Esophagus muscularis mucosa (tissue), 4 donors: ENCODE measurements around the gene PROSER3. TPM values are rescaled to one million over a fixed set of nuclear protein-coding genes. Genes with fewer than 3 reads are reported as not detected.

Source experiments
- DNase-seq: peaks from one replicate; pipeline ENCODE4 v3.0.0-alpha.2; 2017; ENCODE audit errors: extremely low spot score
- H3K27ac ChIP-seq, 4 donors: fragments of 200-600 bp; sonication (generic); replicated peaks in 1 of 4; 1 replicate in 3 of 4; 2 replicates in 1 of 4; pipeline ENCODE4 v1.5.1; 2016 to 2019; ENCODE audit warnings: mild to moderate bottlenecking in 1 of 4
- H3K27me3 ChIP-seq, 4 donors: fragments of 200-600 bp; sonication (generic); one replicate each; pipeline versions ENCODE4 v1.5.1 to v1.6.0; 2016 to 2019
- H3K36me3 ChIP-seq, 4 donors: fragments of 200-600 bp; sonication (generic); one replicate each; pipeline ENCODE4 v1.5.1; 2016 to 2019
- H3K4me1 ChIP-seq, 4 donors: fragments of 200-600 bp; sonication (generic); one replicate each; pipeline ENCODE4 v1.5.1; 2016 to 2019
- H3K4me3 ChIP-seq, 4 donors: fragments of 200-600 bp; sonication (generic); 1 replicate in 2 of 4; 2 replicates in 2 of 4; pipeline ENCODE4 v1.5.1; 2016 to 2019; ENCODE audit warnings: mild to moderate bottlenecking in 4 of 4, moderate library complexity in 1 of 4
- H3K9me3 ChIP-seq, 4 donors: fragments of 200-600 bp; sonication (generic); 1 replicate in 3 of 4; 2 replicates in 1 of 4; pipeline ENCODE4 v1.5.1; 2016 to 2019
- CTCF ChIP-seq, 3 experiments: fragments of 200-600 bp in 2 of 3; fragments of 450-650 bp in 1 of 3; sonication (generic) in 2 of 3; IDR thresholded peaks; one replicate each; pipeline ENCODE4 v1.5.1; 2017 to 2019; ENCODE audit warnings: antibody characterized with exemption in 3 of 3, mild to moderate bottlenecking in 2 of 3, moderate library complexity in 1 of 3
- EP300 ChIP-seq: sonication (generic); formaldehyde crosslinking; IDR thresholded peaks from one replicate; pipeline ENCODE4 v1.6.1; 2017; ENCODE audit warnings: antibody characterized with exemption
- POLR2A ChIP-seq: fragments of 450-650 bp; IDR thresholded peaks from one replicate; pipeline ENCODE4 v1.6.1; 2017; ENCODE audit warnings: antibody characterized with exemption, moderate library complexity, mild to moderate bottlenecking, low read depth
- POLR2AphosphoS5 ChIP-seq, 2 donors: sonication (generic); formaldehyde crosslinking; IDR thresholded peaks; one replicate each; pipeline ENCODE4 v1.6.1; 2017; ENCODE audit warnings: antibody characterized with exemption in 2 of 2
- WGBS: methylation state at CpG from one replicate; pipeline ENCODE4 v1.1.5; 2018; 5-methylcytosine and 5-hydroxymethylcytosine counted together
- intact Hi-C: fragments of 100-400 bp; cut with DNase I; formaldehyde crosslinking; loops from one replicate; pipeline ENCODE4 v1.15.1; 2023
- total RNA-seq, 4 donors: library from RNA; depleted of rRNA; stranded (reverse); fragments of >200 nt; gene quantifications; one replicate each; pipeline versions ENCODE4 v1.1.0 to v1.2.1, GENCODE V29; 2016

PROSER3 gene
- 1 to 10 TPM; 5.6 to 8.7 (median 7.1) TPM for total RNA-seq

DNA sequence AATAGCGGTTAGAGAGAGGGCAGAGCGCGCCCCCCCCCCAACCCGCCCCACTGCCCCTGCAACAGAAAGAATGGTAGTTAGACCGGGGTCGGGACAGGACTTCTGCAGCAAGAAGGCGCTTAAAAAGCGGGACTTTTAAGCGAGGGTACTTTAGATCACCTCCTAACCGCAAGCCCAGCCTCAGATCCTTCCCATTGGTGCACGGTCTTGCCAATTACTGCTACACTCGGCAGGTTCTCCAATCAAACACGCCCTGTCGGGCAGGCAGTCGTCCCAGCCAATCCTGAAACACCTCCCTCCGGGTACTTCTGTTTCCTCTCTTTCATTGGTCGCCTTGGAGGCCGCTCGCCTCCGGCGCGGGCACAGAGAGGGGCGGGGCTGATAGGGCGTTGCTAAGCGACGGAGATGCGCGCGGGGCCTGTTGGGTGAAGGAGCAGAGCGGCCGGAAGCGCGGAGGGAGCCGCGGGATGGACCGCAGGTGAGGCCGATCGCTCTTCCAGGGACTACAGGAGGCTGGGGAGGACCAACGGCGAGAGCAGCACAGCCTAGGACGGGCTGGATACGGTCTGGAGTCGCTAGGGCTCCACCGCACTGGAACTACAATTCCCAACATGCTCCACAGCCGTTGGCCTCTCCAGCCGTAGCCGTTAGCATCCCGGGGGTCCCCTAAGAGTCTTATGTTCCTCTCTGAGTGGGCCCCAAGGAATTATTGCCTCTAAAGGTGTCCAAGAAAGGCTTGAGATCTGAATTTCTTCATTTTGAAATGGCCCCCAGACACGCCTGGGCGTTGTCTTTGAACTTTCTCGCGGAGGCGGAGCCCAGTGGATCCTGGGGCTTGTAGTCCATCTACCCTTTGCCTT lies at the start of gene PROSER3:
Gene PROSER3 (plus strand): TSS at position 428 of the 860 bp plus-strand sequence. CDS start 40 bp downstream, at position 468.
- DNase-seq: peak; percentile 100

DNA sequence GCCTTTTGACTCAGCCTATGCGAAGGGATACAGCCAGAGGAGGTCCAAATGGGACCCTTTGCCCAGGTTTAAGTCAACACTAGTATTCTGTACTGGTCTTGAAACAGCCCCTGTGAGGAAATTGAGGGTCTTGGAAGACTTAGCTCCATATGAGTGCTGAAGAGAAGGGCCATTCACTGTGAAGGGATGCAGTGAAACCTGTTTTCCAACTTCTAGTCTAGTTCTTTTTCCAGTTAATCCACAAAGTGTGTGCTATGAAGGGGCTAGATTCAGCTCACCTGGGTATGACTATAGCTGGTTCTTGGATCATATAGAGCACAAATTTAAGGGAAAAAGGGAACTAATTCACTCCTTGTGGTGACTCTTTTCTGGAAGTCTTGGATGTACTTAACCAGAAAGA lies 49.6 kb upstream of the PROSER3 start:
- no peak for DNase-seq
- Histone ChIP-seq H3K4me3 (no peak overlapping the region), H3K36me3 (no peaks in the 10 kb centered on the region), H3K9me3 (no peaks in the 10 kb centered on the region), H3K4me1 (peaks cover 0 to under 1% (median 0%) of the 10 kb centered on the region in 4 donors), H3K27ac (no peak overlapping the region), H3K27me3 (peaks cover 0 to 10% (median 0%) of the 10 kb centered on the region in 4 donors)
- TF ChIP-seq POLR2AphosphoS5 (IDR thresholded peaks at IDR 0.05) (no peak), POLR2A (no peak), EP300 (no peak), CTCF (IDR thresholded peaks at IDR 0.05) (no peak)
- WGBS: 89% methylated on average over 1 of the region's 1 CpG
- intact Hi-C loops: no loop called here

More for the DNA sequence above, at the start of gene PROSER3:
- WGBS: 1% methylated on average over 24 of the region's 53 CpGs
- TF ChIP-seq POLR2A: peak; percentile 85
- no peak for TF ChIP-seq CTCF (IDR thresholded peaks at IDR 0.05)
- peak; percentile 82 to 95 for TF ChIP-seq POLR2AphosphoS5 (IDR thresholded peaks at IDR 0.05)
- TF ChIP-seq EP300: no peak
- Histone ChIP-seq H3K27me3 (no peaks in the 10 kb centered on the region), H3K4me1 (peaks cover 31 to 59% (median 53%) of the 10 kb centered on the region in 4 donors), H3K4me3 (peak within 1 kb of the TSS; percentile 80 to 95 (median 89)), H3K36me3 (peaks cover 21 to 45% (median 27%) of the 10 kb centered on the region in 4 donors), H3K27ac (peak within 1 kb of the TSS; percentile 93 to 99 (median 98)), H3K9me3 (no peaks in the 10 kb centered on the region)
- intact Hi-C loops: no loop called here

DNA sequence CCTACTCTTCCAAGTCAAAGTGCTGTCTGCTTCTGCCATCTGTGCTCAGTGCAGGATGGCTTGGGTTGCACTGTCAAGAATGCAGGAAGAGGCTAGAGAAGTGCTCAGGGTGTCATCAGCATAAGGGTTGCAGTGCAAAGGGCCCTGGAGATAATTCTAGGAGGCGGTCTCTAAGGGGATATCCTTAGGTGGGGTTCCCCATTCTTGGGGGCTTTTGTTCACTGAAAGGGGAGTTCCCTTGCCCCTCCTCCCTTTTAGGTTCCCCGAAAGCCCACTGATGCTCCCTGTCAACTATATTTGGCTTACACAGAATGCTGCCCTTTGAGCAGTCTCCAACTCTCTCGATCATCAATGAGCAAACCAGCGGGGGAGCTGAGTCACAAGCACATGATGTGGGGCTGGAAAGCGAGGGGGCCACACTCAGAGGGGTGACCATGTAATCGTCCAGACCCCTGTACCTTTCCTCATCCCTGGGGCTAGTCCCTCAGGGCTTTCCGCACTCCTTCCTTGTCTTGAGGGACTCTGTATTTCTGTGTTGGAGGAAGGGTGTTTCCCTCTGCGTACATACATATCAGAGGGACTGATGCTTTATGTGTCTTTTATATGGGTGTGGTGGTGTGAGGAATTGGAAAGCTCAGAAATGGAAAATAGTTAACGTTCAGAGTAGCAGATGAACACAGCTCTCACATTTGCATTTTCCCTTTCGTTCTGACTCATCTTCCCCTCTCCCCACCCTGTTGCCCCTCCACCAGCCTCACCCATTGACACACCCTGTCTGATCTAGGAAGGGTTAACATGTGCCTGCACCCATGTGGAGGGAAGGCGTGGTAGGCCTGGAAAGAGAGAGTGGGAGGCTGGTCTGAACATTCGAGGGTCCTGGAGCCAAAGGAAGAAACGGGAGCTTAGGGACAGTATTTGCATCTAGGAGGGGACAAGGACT lies 46.9 kb upstream of the PROSER3 start:
- WGBS: 54% methylated on average over 12 of the region's 13 CpGs
- DNase-seq: no peak
- intact Hi-C loops: no loop called here
- no peak overlapping the region for H3K4me3 ChIP-seq
- peaks cover 7 to 10% (median 10%) of the 10 kb centered on the region in 4 donors for H3K4me1 ChIP-seq
- no peaks in the 10 kb centered on the region for H3K9me3 ChIP-seq
- no peaks in the 10 kb centered on the region for H3K36me3 ChIP-seq
- no peaks in the 10 kb centered on the region for H3K27me3 ChIP-seq
- H3K27ac ChIP-seq: no peak overlapping the region
- TF ChIP-seq POLR2A (no peak), CTCF (IDR thresholded peaks at IDR 0.05) (no peak), EP300 (no peak), POLR2AphosphoS5 (IDR thresholded peaks at IDR 0.05) (no peak)

DNA sequence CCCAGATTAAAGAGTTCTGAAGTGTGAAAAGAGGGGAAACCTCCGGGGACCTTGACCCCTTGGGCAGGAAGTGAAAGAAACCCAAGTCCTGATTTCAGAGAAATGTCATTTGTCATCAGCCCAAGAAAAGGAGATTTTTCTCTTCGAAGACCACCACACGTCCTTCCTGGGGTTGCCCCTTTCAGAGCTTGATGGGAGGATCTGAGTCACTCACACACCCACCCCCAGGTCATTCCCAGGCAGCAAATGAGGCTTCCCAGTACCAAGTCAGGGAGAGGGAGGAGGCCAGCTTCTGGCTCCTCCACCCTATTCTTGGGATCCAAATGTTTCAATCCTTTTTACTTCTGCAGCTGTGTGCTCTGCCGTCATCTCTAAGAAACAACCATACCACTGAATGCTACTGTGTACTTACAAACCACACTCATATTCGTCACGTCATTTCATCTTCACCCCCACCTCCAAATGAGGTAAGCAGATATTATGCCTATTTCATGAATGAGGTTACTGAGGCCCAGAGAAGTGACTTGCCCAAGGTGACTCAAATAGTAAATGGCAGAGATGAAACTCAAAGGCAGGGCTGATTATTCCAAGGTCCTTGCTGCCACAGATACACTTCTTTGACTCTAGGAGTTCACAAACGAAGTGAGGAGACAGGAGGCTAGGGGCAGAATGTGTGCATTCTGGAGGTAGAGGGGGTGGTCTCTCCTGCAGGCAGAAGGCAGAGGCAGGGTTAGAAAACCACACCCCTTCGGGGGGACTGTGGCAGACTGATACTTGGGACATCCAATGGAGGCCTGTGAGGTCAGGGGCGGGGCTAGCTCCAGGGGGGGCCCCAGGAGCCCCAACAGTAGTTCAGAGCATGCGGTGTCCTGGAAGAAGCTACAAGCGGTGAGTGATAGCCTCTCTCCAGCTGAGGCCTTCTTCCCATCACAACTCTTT lies 45.1 kb upstream of the PROSER3 start:
- DNase-seq: no peak
- H3K27me3 ChIP-seq: no peaks in the 10 kb centered on the region
- no peak overlapping the region for H3K4me3 ChIP-seq
- no peak overlapping the region for H3K27ac ChIP-seq
- intact Hi-C loops: no loop called here
- H3K4me1 ChIP-seq: peaks cover 9 to 17% (median 13%) of the 10 kb centered on the region in 4 donors
- WGBS: 70% methylated on average over 11 of the region's 11 CpGs
- TF ChIP-seq POLR2AphosphoS5 (IDR thresholded peaks at IDR 0.05) (no peak), POLR2A (no peak), EP300 (no peak), CTCF (IDR thresholded peaks at IDR 0.05) (no peak)
- no peaks in the 10 kb centered on the region for H3K9me3 ChIP-seq
- no peaks in the 10 kb centered on the region for H3K36me3 ChIP-seq
